SU-DHL-6 (cell line): ENCODE results near the gene DPY19L1.
"Not testable (repeated sequence)": the region's sequence is repeated elsewhere in the genome, so short reads cannot be mapped to it uniquely, and the experiment has no call there.

Experiments used
- H2AFZ ChIP-seq: fragments of 200-600 bp; sonication (generic); 2 replicates; pipeline ENCODE4 v1.6.1; 2014; ENCODE audit warnings: low read depth, mild to moderate bottlenecking, moderate library complexity, mixed read lengths, antibody characterized with exemption, low read length; ENCODE audit not compliant: severe bottlenecking
- H3F3A ChIP-seq: fragments of 200-600 bp; shearing (Covaris generic); 2 replicates; pipeline ENCODE4 v1.6.0; 2016; ENCODE audit warnings: antibody characterized with exemption, mild to moderate bottlenecking; ENCODE audit not compliant: insufficient read depth
- H3K27ac ChIP-seq: fragments of 200-600 bp; sonication (generic); 2 replicates; pipeline ENCODE4 v1.5.1; 2016; ENCODE audit warnings: low read depth, mild to moderate bottlenecking, low read length, moderate library complexity, mixed read lengths
- H3K27me3 ChIP-seq: fragments of 200-600 bp; sonication (generic), shearing (Covaris generic); 2 replicates; pipeline ENCODE4 v1.6.0; 2014; ENCODE audit warnings: mild to moderate bottlenecking, low read length
- H3K36me3 ChIP-seq: fragments of 200-600 bp; sonication (generic); 2 replicates; pipeline ENCODE4 v1.6.1; 2014; ENCODE audit warnings: mild to moderate bottlenecking, low read length, mixed read lengths
- H3K4me2 ChIP-seq: fragments of 300-600, 200-600 bp; shearing (Covaris generic), sonication (generic); 2 replicates; pipeline ENCODE4 v1.6.0; 2014; ENCODE audit warnings: low read length, low read depth, mild to moderate bottlenecking; ENCODE audit not compliant: poor library complexity, severe bottlenecking
- H3K4me3 ChIP-seq: fragments of 200-600 bp; sonication (generic); 2 replicates; pipeline ENCODE4 v1.5.1; 2014; ENCODE audit warnings: antibody characterized with exemption, low read length, mild to moderate bottlenecking, mixed read lengths; ENCODE audit not compliant: insufficient read depth, poor library complexity, severe bottlenecking
- H3K79me2 ChIP-seq: fragments of 200-600 bp; sonication (generic); 2 replicates; pipeline ENCODE4 v1.6.1; 2014; ENCODE audit warnings: mild to moderate bottlenecking, low read length, moderate library complexity; ENCODE audit not compliant: insufficient read depth
- H3K9ac ChIP-seq: fragments of 200-600 bp; sonication (generic); 2 replicates; pipeline ENCODE4 v1.7.0; 2014; ENCODE audit warnings: mild to moderate bottlenecking, low read length
- H3K9me2 ChIP-seq: fragments of 200-600 bp; sonication (generic); replicated peaks from 2 replicates; pipeline ENCODE4 v1.6.1; 2014; ENCODE audit warnings: low read length; ENCODE audit not compliant: insufficient read depth
- H3K9me3 ChIP-seq: fragments of 200-600 bp; sonication (generic); 2 replicates; pipeline ENCODE4 v1.6.1; 2014; ENCODE audit warnings: low read length, mixed read lengths; ENCODE audit not compliant: insufficient read depth
- H4K20me1 ChIP-seq: fragments of 200-600 bp; sonication (generic); 2 replicates; pipeline ENCODE4 v1.6.1; 2014; ENCODE audit warnings: low read depth, mild to moderate bottlenecking, antibody characterized with exemption, low read length, moderate library complexity, mixed read lengths
- CTCF ChIP-seq: fragments of 200-600 bp; sonication (generic); IDR thresholded peaks from one replicate; pipeline ENCODE4 v1.5.1; 2017; ENCODE audit warnings: antibody characterized with exemption, mild to moderate bottlenecking, low read length, moderate library complexity; ENCODE audit not compliant: insufficient read depth, poor library complexity, severe bottlenecking
- EZH2phosphoT487 ChIP-seq: fragments of 200-600 bp; sonication (generic), shearing (Covaris generic); conservative IDR thresholded peaks from 2 replicates; pipeline ENCODE4 v1.6.1; 2018; ENCODE audit warnings: mild to moderate bottlenecking, antibody characterized with exemption, low read length, moderate library complexity, mixed read lengths

Gene DPY19L1

GRCh38 chr7:34958021-34958420 lies 79.3 kb downstream of the DPY19L1 start:
- TF ChIP-seq CTCF (no peak), EZH2phosphoT487 (no peak)
- Histone ChIP-seq H3K4me3 (no peak overlapping the region), H2AFZ (no peak overlapping the region), H3K9ac (no peak overlapping the region), H3F3A (no peaks in the 10 kb centered on the region), H4K20me1 (no peaks in the 10 kb centered on the region), H3K27ac (no peak overlapping the region), H3K9me2 (no peaks in the 10 kb centered on the region), H3K79me2 (no peaks in the 10 kb centered on the region), H3K27me3 (no peaks in the 10 kb centered on the region), H3K36me3 (no peaks in the 10 kb centered on the region), H3K4me2 (no peak overlapping the region), H3K9me3 (no peaks in the 10 kb centered on the region)

GRCh38 chr7:34952822-34953221 lies 84.5 kb downstream of the DPY19L1 start:
- no peaks in the 10 kb centered on the region for H4K20me1 ChIP-seq
- H3K27me3 ChIP-seq, result no peaks in the 10 kb centered on the region
- no peaks in the 10 kb centered on the region for H3K9me2 ChIP-seq
- H3K9ac ChIP-seq, result no peak overlapping the region
- H3K9me3 ChIP-seq, result no peaks in the 10 kb centered on the region
- no peak overlapping the region for H3K4me2 ChIP-seq
- TF ChIP-seq CTCF, result no peak
- TF ChIP-seq EZH2phosphoT487, result no peak
- no peaks in the 10 kb centered on the region for H3F3A ChIP-seq
- H3K4me3 ChIP-seq, result no peak overlapping the region
- H3K36me3 ChIP-seq, result no peaks in the 10 kb centered on the region
- H3K79me2 ChIP-seq, result no peaks in the 10 kb centered on the region
- H2AFZ ChIP-seq, result no peak overlapping the region
- no peak overlapping the region for H3K27ac ChIP-seq

- no peaks in the 10 kb centered on the region for H3K9me3 ChIP-seq
- H3K36me3 ChIP-seq, result no peaks in the 10 kb centered on the region
- no peak overlapping the region for H3K4me2 ChIP-seq
- no peaks in the 10 kb centered on the region for H3K27me3 ChIP-seq
- TF ChIP-seq EZH2phosphoT487 (no peak), CTCF (no peak)
- H3K9ac ChIP-seq, result no peak overlapping the region
- no peaks in the 10 kb centered on the region for H4K20me1 ChIP-seq
- H3K79me2 ChIP-seq, result no peaks in the 10 kb centered on the region
- no peaks in the 10 kb centered on the region for H3K9me2 ChIP-seq
- H3K4me3 ChIP-seq, result no peak overlapping the region
- H3F3A ChIP-seq, result no peaks in the 10 kb centered on the region
- no peak overlapping the region for H2AFZ ChIP-seq
- H3K27ac ChIP-seq, result no peak overlapping the region
Measured at GRCh38 chr7:34949361-34949760, 87.9 kb downstream of the DPY19L1 start.

GRCh38 chr7:34947427-34947826 lies 89.9 kb downstream of the DPY19L1 start:
- H3K27me3 ChIP-seq, H3F3A ChIP-seq, H3K27ac ChIP-seq, H4K20me1 ChIP-seq, H3K9ac ChIP-seq, H3K36me3 ChIP-seq, H3K4me2 ChIP-seq, H3K9me2 ChIP-seq, H2AFZ ChIP-seq, H3K9me3 ChIP-seq, H3K79me2 ChIP-seq, H3K4me3 ChIP-seq: not testable (repeated sequence)
